Amniotic stem cell (primary cell): Measurements from ENCODE around the gene FSD1.
"Not testable (repeated sequence)": the region's sequence is repeated elsewhere in the genome, so short reads cannot be mapped to it uniquely, and the experiment has no call there.

Source experiments
- DNase-seq: peaks from one replicate; lab custom pipeline; 2025; lab: John Stamatoyannopoulos, UW

The FSD1 gene

DNA sequence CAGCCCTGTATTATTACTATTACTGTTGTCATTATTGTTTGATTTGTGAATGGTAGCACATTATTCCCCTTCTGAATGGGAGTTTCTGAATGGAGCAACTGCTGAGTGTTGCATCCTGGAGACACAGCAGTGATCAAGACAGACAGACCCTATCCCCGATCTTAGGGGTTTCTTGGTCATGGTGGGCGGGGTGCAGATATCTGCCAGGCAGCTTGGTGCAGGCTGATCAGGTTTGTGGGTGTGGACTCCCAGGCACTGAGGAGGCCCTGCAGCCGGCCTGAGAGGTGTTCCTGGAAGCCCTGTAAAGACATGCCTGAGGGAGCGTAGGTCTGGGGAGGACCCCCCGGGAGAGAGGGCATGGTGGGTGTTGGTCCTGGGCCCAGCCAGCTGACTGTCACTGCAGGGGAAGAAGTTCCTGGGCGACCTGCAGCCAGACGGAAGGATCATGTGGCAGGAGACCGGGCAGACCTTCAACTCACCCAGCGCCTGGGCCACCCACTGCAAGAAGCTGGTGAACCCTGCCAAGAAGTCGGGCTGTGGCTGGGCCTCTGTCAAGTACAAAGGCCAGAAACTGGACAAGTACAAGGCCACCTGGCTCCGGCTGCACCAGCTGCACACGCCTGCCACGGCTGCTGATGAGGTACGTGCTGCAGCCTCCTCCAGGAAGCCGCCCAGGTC, 41.1 kb downstream of the FSD1 start:
- no peak for DNase-seq

GRCh38 chr19:4346020-4346383, 41.6 kb downstream of the FSD1 start:
- no peak for DNase-seq

DNA sequence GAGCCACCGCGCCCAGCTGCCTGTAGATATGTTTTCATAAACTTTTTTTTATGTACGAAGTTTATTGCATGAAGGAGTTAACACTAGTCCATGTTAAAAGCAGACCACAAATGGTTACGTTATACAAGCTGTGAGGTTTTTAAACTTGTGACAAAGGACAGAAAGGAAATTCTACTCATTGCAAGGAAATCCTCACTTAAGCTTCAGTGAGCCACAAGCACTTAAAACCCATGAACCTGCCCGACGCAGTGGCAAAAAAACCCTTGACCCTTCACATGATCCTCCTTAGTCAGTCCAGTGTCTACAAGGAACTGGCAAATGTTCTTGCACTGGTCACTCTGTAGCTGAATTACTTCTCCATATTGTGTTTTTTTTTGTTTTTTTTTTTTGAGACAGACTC, 43.1 kb downstream of the FSD1 start:
- no peak for DNase-seq

- DNase-seq: not testable (repeated sequence)
Measured at GRCh38 chr19:4349225-4349624, 44.8 kb downstream of the FSD1 start.

DNA sequence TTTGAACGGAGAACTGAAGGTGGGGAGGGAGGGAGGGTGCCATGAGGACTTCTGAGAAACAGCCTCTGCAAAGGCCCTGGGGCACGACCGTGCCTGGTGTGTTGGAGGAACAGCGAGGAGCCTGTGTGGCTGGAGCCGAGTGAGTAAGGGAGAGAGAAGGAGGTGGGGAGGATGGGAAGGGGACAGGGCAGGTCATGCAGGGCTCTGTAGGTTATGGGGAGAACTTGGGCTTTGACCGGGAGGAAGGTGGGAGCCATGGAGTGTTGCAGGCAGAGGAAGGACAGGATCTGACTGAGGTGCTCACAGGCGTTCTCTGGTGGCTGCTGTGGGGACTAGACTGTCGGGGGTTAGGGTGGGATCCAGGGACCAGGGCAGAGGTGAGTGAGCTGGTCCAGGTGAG, 45.7 kb downstream of the FSD1 start:
- no peak for DNase-seq

DNA sequence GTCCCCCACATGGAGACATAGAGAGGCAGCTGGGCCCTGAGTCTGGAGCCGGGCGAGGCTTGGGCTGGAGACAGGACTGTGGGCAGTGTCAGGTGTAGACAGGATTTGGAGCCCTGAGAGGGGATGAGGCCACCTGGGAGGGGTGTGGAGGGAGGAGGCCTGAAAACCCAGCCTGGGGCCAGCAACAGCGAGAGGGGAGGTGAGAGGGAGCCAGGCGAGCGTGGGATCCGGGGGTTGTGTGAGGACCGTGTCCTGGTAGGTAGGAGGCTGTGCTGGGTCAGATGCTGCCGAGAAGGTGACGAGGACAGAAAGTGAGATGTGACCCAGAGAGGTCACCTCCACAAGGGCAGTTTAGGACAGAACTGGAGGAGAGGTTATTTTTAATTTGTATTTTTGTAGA, 46.3 kb downstream of the FSD1 start:
- DNase-seq: no peak

GRCh38 chr19:4352701-4353121, 48.3 kb downstream of the FSD1 start:
- no peak for DNase-seq

DNA sequence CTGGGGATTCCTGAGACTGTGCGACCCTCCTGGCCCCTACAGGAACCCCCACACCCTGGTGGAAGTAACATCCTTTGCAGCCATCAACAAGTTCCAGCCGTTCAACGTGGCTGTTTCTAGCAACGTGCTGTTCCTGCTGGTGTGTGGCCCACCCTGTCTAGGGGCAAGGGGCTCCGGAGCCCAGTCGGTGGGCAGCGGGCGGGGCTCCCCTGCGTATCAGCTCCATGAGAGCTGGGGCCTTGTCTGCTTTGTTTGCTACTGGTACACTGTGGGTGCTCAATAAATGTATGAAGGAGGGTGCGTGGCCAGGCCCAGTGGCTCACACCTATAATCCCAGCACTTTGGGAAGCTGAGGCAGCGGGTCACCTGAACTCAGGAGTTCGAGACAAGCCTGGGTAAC, 49.9 kb downstream of the FSD1 start:
- DNase-seq: no peak

DNA sequence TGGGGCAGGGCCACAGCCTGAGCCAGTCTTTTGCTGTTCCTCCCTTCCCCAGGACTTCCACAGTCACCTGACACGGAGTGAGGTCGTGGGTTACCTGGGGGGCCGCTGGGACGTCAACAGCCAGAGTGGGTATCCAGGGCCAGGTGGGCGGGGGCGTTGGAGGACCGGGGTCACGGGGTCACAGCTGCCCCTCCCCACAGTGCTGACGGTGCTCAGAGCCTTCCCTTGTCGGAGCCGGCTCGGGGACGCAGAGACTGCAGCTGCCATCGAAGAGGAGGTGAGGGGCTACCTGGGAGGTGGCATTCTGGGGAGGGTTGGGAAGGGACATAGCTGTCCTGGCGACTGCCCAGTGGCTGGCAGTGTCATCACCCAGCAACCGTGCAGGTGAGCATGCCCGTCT, 50.5 kb downstream of the FSD1 start:
- no peak for DNase-seq

- DNase-seq: no peak
Measured at GRCh38 chr19:4357095-4357797, 52.8 kb downstream of the FSD1 start.

GRCh38 chr19:4357921-4358326, 53.5 kb downstream of the FSD1 start:
- DNase-seq: no peak

GRCh38 chr19:4358709-4359626, 54.6 kb downstream of the FSD1 start:
- no peak for DNase-seq

DNA sequence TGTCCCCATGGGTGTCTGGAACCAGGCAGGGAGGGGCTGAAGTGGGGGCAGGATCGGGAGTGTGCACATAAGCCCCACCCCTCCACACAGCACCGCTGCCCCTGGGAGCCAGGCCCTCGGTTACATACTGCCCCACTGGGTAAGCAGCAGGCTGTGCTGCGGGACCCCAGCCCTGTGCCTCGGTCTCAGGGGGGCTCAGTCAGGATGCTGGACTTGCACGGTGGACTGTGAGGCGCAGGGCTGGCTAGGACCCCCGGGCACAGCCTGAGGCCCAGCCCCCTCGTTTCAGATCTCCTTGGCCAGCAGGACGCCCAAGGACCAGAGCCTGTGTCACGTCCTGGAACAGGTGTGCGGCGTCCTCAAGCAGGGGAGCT, 55.2 kb downstream of the FSD1 start:
- DNase-seq: no peak

DNA sequence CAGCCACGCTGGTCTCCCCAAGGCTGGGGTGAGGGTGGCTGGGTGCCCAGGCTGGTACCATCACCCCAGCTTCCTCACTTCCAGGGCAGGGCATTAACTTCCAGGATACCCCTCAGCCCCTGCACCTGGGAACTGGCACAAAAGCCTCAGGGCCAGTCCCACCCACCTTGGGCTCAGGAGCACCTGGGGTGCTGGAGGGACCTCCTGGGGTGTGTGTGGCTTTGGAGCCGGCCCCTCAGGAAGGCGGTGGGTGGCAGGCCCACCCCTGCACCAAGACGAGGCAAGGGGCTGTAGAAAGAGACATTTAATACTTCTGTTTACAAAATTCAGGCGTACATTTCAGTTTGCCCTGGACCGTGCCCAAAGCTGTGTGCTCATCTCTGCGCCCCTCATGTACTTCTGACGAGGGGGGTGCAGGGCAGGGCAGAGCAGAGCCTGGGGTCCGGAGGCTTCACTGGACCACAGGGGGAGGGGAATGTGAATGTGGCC, 55.7 kb downstream of the FSD1 start:
- DNase-seq: no peak

GRCh38 chr19:4360641-4361151, 56.3 kb downstream of the FSD1 start:
- DNase-seq: no peak

DNA sequence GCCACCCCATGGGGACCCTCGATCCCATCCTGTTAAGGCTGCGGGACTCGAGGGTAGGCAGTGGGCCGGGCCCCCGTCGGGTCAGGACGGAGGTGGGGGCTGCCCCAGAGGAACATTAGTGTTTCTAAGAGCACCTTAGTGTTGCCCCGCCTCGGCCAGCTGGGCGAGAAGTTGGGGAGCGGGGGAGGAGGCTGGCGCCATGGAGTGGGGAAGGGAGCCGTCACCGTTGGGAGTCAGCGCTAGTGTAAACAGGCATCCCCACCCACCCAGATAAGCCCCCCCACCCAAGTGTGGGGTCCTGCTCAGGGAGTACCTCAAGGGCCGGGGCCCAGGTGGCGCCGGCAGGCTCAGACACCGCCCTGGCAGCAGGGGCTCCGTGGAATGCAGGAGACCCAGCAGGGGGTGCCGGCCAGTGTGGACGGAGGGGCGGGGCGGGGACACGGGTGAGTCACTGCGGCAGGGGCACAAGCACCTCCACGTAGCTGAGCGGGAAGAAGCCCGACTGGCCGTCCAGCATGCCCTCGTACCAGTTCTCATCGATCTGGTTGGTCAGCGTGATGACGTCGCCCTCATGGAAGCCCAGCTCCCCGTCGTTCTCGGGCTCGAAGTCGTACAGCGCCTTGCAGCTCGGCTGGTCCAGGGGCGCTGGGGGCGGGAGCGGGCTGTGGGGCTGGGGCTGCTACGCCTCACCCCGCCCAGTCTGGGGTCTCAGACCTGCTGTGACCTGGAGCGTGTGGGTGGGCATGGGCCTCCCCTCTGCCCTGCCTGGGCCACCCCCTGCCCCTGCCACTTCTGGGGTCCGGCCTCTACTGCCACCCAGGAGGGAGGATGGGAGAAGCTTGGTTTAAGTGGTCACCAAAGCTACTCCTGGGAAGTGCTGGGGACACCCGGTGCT, 57.0 kb downstream of the FSD1 start:
- no peak for DNase-seq

- DNase-seq: no peak
Measured at GRCh38 chr19:4362101-4362828, 57.9 kb downstream of the FSD1 start.

GRCh38 chr19:4362831-4363545, 58.6 kb downstream of the FSD1 start:
- no peak for DNase-seq

GRCh38 chr19:4363571-4364304, 59.3 kb downstream of the FSD1 start:
- DNase-seq: no peak
